Activated CD4-positive, alpha-beta T cell treated with anti-CD3 and anti-CD28 coated beads, Interleukin-2, Interleukin-6, amounts not matched to agents 100 ng/mL and 50 ng/mL, durations not matched to agents 16 hours and 8 hours (primary cell): Measurements from ENCODE around the gene MBL2.

Source experiments
- DNase-seq: peaks from one replicate; pipeline ENCODE4 v3.0.0-alpha.2; 2020

Gene MBL2

DNA sequence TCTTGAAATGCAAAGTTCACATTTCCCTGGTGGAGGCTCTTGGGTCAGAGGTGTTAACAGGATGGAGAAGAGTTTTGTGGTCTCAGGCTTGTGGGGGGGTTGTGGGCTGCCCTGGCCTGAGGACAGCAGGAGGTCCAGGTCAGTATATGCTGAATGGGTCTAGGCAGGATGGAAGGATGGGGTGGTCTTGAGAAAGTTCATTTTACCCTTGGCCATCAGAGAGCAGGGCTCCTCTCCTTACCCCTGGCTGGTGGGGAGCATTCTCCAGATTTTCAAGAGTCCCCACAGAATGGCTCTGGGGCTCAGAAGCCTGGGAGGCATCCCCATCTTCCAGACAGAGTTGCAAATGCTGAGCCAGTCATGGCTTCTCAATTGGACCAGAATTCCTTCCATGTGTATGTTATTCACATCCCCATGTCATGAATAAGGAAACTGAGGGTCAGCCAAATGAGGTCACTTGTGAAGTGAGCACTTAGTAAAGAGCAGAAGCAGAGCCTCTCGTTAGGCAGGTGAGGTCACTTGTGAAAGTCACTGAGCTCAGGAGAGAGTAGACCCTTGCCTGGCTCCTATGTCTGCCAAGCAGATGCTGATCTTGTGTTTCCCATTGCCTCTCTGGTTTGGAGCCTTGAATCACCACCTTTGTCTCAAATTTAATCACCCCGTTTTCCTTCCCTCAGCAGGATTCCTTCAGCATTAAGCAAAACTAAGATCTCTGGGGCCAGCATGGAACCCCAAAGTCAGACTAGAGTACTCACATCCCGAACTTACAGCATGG lies 33.0 kb downstream of the MBL2 start:
- no peak for DNase-seq

DNA sequence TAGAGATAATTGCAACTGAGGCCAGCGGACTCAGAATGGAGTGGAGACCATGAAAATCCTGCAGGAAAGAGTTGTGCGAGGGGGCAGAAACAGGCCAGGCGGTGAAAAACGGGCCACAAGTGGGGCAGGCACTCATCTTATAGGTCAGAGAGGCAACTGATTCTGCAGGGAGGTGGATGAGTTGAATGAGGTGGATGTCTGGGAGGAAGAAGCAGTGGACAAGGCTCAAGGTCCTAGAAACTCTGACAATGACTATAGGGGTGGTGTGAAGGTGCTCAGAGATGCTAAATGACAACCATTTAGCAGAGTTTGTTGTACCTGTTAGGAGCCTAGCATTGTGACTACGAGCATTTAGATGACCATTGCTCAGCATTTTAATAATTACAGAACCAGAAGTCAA lies 33.6 kb downstream of the MBL2 start:
- no peak for DNase-seq

DNA sequence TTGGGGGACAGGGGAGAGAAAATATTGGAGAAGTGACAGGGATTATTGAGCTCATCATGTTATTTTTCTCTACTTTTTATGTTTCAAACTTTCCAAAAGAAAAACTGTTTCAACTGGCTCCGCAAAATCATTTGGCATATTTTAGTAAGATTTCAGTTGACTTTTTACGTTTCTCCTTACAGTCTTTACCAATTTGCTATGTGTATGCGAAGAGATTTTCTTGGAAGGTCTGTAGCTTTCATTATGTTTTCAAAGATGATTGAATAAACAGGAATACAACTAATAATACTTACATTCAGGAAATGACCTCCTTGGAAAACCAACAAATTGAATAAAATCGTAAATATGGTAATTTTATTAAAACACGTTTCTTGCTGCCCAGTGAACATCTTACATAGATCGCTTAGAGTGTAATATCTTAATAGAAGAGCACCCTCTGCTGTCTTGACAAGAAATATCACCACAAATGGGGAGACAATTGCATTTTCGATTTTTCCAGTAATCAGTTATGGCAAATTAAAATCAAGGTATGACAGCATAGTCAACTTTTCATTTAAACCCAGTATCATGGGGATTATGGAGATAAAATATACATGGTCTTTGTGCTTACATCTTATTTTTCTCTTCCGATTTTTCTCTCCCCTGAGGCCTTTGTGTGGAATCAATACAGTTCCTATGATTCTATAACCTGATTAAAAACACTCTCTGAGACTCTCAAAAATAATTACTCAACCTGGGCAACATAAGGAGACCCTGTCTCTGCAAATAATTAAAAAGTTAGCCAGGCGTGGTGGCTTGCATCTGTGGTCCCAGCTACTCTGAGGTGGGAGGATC lies 43.1 kb downstream of the MBL2 start:
- DNase-seq = peak; percentile 8

DNA sequence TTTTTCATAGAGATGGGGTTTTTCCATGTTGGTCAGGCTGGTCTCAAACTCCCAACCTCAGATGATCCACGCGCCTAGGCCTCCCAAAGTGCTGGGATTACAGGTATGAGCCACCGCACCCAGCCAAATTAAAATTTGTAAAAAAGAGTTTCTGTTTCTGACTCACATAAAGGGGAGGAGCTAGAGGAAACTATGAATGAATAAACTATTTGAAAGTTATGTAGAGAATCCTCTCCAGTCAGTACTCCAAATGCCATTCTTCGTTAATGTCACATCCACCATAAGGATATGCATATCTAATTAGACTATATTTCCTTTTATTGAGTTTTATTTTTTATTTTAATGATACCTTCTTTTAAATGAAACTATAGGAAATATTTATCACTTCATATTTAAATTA lies 52.6 kb downstream of the MBL2 start:
- DNase-seq = no peak
